HUES6 (cell line): ENCODE data around the gene TMEM38B.
"Not testable (repeated sequence)": the region's sequence is repeated elsewhere in the genome, so short reads cannot be mapped to it uniquely, and the experiment has no call there.

Source experiments
- H3K27ac ChIP-seq: 2 replicates; pipeline ENCODE4 v1.7.0; 2013; ENCODE audit warnings: low read depth, mild to moderate bottlenecking, low read length, inconsistent platforms
- H3K27me3 ChIP-seq: 2 replicates; pipeline ENCODE4 v1.6.1; 2013; ENCODE audit warnings: low read length; ENCODE audit not compliant: control insufficient read depth, insufficient read depth
- H3K36me3 ChIP-seq: 2 replicates; pipeline ENCODE4 v1.6.1; 2013; ENCODE audit warnings: low read length; ENCODE audit not compliant: control insufficient read depth, insufficient read depth
- H3K4me1 ChIP-seq: 2 replicates; pipeline ENCODE4 v1.6.1; 2013; ENCODE audit warnings: low read length; ENCODE audit not compliant: control insufficient read depth, insufficient read depth
- H3K4me3 ChIP-seq: 2 replicates; pipeline ENCODE4 v1.5.1; 2013; ENCODE audit warnings: low read depth, low read length
- H3K9ac ChIP-seq: one replicate; pipeline ENCODE4 v1.6.1; 2013; ENCODE audit warnings: mild to moderate bottlenecking, low read length
- H3K9me3 ChIP-seq: 2 replicates; pipeline ENCODE4 v1.6.1; 2013; ENCODE audit warnings: low read depth, low read length; ENCODE audit not compliant: control insufficient read depth, insufficient read depth

TMEM38B gene

DNA sequence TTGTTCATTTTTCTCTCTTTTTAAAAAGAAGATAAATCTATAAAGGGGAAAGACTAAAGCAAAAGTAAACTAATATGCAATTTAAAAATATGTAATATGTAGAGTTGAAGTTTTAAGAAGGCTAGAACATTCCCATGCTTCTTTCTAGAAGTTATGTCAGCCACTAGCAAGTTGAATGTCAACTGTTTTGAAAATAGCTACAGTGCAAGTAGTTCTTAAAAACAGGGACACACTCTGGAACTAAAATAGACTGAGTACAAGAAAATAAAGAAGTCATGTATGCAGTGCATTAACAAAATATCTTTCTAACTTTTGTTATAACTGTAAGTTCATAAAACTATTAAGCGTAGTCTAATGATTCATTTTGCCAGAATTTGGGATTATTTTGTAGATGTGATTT is 7.9 kb downstream of the TMEM38B start:
- Histone ChIP-seq H3K4me3 (no peak overlapping the region), H3K27ac (no peak overlapping the region), H3K4me1 (no peaks in the 10 kb centered on the region), H3K36me3 (no peaks in the 10 kb centered on the region), H3K9ac (no peak overlapping the region), H3K27me3 (no peaks in the 10 kb centered on the region), H3K9me3 (no peaks in the 10 kb centered on the region)

DNA sequence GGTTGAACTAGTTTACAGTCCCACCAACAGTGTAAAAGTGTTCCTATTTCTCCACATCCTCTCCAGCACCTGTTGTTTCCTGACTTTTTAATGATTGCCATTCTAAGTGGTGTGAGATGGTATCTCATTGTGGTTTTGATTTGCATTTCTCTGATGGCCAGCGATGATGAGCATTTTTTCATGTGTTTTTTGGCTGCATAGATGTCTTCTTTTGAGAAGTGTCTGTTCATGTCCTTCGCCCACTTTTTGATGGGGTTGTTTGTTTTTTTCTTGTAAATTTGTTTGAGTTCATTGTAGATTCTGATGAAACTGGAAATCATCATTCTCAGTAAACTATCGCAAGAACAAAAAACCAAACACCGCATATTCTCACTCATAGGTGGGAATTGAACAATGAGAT is 9.3 kb downstream of the TMEM38B start:
- H3K9ac ChIP-seq, H3K9me3 ChIP-seq, H3K27me3 ChIP-seq, H3K27ac ChIP-seq, H3K4me3 ChIP-seq, H3K36me3 ChIP-seq, H3K4me1 ChIP-seq: not testable (repeated sequence)

DNA sequence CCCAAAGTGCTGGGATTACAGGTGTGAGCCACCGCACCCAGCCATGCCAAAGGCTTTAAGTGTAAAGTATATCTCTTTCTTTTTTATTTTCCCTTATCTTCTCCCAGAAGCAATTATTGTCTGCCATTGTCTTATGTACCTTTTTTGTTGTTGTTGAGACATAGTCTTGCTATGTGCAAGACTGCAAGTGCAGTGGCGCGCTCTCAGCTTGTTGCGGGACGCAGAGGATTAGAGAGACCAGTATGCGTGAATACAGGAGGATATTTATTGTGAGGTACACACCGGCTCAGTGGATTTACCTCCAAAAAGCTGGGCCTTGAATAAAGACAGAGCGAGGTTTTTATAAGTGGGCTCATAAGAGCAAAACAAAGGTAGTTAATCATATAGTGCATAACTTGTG is 11.8 kb downstream of the TMEM38B start:
- Histone ChIP-seq H3K4me1 (no peaks in the 10 kb centered on the region), H3K9me3 (no peaks in the 10 kb centered on the region), H3K9ac (no peak overlapping the region), H3K4me3 (no peak overlapping the region), H3K36me3 (no peaks in the 10 kb centered on the region), H3K27me3 (no peaks in the 10 kb centered on the region), H3K27ac (no peak overlapping the region)

DNA sequence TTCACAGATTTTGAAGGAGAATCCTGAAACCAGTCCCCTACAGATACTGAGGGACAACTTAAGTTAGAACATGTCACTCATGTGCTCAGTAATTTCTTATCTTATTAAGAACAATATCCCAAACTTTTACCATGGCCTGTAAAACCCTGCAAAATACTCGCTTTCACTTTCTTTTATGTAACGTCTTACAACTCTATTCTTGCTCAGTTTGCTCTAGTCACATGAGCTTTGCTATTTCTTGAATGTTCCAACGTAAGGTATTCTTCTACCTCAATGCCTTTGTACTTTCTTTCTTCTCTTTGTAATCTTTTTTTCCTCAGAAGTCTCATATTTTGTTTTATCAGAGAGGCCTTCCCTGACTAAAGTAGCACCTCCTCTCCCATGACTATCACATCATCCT is 14.1 kb downstream of the TMEM38B start:
- Histone ChIP-seq H3K27me3 (no peaks in the 10 kb centered on the region), H3K4me3 (no peak overlapping the region), H3K36me3 (no peaks in the 10 kb centered on the region), H3K27ac (no peak overlapping the region), H3K4me1 (no peaks in the 10 kb centered on the region), H3K9ac (no peak overlapping the region), H3K9me3 (no peaks in the 10 kb centered on the region)

DNA sequence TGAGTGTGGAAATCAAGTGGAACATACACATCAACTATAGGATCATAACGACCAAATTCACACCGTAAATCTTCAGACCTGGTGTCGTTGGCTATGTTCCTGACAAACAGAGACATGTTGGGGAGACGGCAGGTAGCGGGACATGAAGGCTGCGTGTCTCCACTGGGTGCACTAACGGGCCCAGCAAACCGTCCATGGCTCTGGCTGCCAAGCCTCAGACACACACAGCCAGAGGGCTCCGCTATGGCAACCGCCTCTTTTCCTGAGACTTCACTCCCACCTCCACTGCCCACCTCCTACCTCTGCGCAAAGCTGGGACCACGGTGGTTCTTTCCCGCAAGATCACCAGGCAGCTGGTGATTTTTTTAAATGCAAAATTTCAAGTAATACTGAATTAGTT is 16.3 kb downstream of the TMEM38B start:
- Histone ChIP-seq H3K9me3 (no peaks in the 10 kb centered on the region), H3K4me3 (no peak overlapping the region), H3K27ac (no peak overlapping the region), H3K9ac (no peak overlapping the region), H3K4me1 (no peaks in the 10 kb centered on the region), H3K27me3 (no peaks in the 10 kb centered on the region), H3K36me3 (no peaks in the 10 kb centered on the region)

DNA sequence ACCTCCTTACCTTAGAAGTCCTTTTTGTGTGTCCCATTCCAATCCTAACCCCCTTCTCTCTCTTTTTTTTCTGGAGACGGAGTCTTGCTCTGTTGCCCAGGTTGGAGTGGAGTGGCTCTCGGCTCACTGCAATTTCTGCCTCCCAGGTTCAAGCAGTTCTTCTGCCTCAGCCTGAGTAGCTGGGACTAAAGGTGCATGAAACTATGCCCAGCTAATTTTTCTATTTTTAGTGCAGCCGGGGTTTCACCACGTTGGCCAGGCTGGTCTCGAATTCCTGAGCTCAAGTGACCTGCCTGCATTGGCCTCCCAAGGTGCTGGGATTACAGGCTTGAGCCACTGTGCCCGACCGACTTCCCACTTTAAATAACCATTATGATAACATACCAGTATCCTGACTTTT is 17.5 kb downstream of the TMEM38B start:
- no peak overlapping the region for H3K27ac ChIP-seq
- H3K9me3 ChIP-seq = no peaks in the 10 kb centered on the region
- no peaks in the 10 kb centered on the region for H3K36me3 ChIP-seq
- no peak overlapping the region for H3K9ac ChIP-seq
- H3K4me1 ChIP-seq = no peaks in the 10 kb centered on the region
- H3K27me3 ChIP-seq = no peaks in the 10 kb centered on the region
- H3K4me3 ChIP-seq = no peak overlapping the region

DNA sequence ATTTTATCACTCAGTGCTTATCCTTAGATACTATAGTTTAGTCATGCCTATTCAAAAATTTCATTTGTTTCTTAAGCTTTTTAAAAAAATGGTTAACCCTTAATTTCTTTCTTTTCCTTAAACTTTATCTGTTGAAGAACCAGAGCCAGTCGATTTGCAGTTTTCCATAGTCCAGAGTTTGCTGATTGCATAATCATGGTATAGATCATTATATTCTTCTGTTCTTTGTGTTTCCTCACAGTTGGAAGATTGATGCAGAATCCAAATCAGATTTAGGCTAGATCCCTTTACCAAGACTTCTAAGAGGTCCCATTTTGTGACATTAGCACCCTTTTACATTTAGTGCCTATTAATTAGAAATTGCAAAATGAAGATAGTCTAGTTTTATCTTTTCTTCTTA is 18.0 kb downstream of the TMEM38B start:
- no peaks in the 10 kb centered on the region for H3K9me3 ChIP-seq
- H3K27ac ChIP-seq = no peak overlapping the region
- H3K4me3 ChIP-seq = no peak overlapping the region
- no peak overlapping the region for H3K9ac ChIP-seq
- H3K36me3 ChIP-seq = no peaks in the 10 kb centered on the region
- no peaks in the 10 kb centered on the region for H3K27me3 ChIP-seq
- H3K4me1 ChIP-seq = no peaks in the 10 kb centered on the region

DNA sequence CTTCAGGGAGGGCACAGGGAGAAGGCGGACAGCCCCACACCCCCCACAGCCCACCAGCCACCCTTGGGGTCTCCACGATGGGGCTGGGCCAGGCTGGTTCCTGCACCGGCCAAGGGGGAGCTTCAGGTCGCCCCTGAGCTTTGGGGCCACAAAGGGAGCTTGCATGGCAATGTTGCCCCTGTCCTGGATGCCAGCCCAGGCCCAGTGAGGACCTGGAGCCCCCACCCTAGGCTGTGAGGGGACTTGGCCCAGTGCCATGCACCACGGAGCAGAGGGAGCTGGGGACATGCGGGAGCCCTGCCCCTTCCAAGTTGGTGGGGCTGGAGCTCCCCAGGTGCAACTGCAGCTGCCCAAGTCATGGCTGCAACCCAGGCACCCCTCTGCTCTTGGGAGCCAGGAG is 18.4 kb downstream of the TMEM38B start:
- H3K36me3 ChIP-seq = no peaks in the 10 kb centered on the region
- no peak overlapping the region for H3K9ac ChIP-seq
- H3K27me3 ChIP-seq = no peaks in the 10 kb centered on the region
- H3K27ac ChIP-seq = no peak overlapping the region
- H3K9me3 ChIP-seq = no peaks in the 10 kb centered on the region
- no peak overlapping the region for H3K4me3 ChIP-seq
- no peaks in the 10 kb centered on the region for H3K4me1 ChIP-seq

DNA sequence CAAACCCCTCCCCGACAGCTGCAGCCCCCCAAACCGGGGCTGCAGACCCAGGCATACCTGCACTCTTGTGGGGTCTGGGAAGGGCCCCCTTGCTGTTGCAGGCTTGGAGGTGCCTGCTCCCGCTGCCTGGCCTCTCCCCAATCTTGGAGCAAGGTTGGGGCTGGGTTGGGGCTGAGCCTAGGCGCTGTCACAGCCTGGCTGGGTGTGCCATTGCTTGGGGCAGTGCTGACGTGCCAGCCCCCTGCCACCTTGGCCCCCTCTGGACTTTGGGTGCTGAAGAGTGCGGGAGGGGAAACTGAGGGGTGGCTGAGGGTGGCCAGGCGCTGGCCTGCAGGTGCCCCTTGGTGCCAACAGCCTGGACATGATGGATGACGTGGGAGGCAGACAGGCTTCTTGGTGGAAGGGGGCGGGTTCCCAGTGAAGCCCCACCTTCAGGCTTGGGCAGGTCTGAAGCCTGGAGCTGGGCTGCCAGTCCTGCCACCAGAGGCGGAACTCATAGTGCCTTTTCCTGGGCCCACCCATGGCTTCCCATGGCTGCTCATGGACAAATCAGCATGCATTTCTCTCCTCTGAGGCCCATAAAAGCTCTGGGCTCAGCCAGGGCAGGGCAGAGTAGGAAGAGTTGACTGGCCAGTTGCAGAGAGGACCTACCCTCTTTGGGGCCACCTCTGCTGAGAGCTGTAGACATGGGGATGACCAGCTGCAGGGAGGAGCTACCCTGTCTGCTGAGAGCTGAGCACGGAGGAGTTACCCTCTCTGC is 19.1 kb downstream of the TMEM38B start:
- Histone ChIP-seq H3K36me3 (no peaks in the 10 kb centered on the region), H3K9me3 (no peaks in the 10 kb centered on the region), H3K9ac (no peak overlapping the region), H3K4me1 (no peaks in the 10 kb centered on the region), H3K27ac (no peak overlapping the region), H3K4me3 (no peak overlapping the region), H3K27me3 (no peaks in the 10 kb centered on the region)

DNA sequence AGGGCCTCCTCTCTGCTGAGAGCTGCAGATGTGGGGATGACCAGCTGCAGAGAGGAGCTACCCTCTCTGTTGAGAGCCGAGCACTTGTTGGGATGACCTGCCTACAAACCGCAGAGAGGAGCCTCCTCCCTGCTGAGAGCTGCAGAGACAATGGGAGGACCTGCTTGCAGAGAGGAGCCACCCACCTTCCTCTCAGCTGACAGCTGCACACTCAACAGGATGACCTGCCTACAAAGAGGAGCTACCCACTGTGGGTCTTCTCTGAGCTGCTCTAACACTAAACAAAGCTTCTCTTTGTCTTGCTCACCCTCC is 19.6 kb downstream of the TMEM38B start:
- Histone ChIP-seq H3K27me3 (no peaks in the 10 kb centered on the region), H3K36me3 (no peaks in the 10 kb centered on the region), H3K4me1 (no peaks in the 10 kb centered on the region), H3K9ac (no peak overlapping the region), H3K4me3 (no peak overlapping the region), H3K27ac (no peak overlapping the region), H3K9me3 (no peaks in the 10 kb centered on the region)

DNA sequence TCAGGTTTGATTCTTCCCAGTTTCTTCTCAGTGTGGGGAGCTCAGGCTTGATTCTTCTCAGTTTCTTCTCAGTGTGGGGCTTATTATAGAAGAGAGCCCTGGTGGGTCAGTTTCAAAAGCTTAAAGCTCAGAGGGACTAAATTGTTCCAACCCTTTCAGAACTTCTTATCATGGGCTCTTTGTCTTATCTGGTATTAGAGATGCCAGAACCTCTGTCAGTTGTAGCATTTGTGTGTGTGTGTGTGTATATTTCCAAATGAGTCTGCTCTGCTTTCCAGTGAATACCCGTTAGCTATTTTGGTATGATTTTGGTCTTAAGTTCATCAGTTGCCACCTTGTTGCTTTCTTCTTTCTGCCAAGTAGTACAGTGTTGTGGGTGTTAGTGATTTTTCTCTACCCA is 21.8 kb downstream of the TMEM38B start:
- no peaks in the 10 kb centered on the region for H3K36me3 ChIP-seq
- no peaks in the 10 kb centered on the region for H3K9me3 ChIP-seq
- no peak overlapping the region for H3K4me3 ChIP-seq
- H3K4me1 ChIP-seq = no peaks in the 10 kb centered on the region
- no peak overlapping the region for H3K9ac ChIP-seq
- no peaks in the 10 kb centered on the region for H3K27me3 ChIP-seq
- no peak overlapping the region for H3K27ac ChIP-seq

DNA sequence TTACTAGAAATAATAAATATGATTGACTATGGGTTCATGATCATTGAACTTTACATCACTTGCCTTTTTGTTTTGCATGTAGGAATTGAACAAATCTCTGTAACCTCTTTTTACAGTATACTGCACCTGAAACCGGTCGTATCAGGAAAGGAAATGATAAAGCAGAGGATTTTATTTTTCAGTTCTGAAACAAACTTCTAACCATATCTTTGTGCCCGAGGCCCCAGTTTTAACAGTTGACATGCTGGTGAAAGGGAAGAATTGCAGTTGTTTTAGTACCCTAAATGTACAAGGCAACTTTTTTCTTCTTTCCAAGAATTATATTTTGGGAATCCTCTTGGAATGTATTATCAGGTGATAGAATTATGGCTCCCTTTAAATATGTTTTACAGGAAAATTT is 27.8 kb downstream of the TMEM38B start:
- Histone ChIP-seq H3K4me3 (no peak overlapping the region), H3K9me3 (no peaks in the 10 kb centered on the region), H3K4me1 (no peaks in the 10 kb centered on the region), H3K36me3 (no peaks in the 10 kb centered on the region), H3K27ac (no peak overlapping the region), H3K27me3 (no peaks in the 10 kb centered on the region), H3K9ac (no peak overlapping the region)
